ENCODE measurements around the gene RABL2A. TPM values are rescaled to one million over a fixed set of nuclear protein-coding genes. Genes with fewer than 3 reads are reported as not detected.
"Not testable (repeated sequence)": the region's sequence is repeated elsewhere in the genome, so short reads cannot be mapped to it uniquely, and the experiment has no call there.

RABL2A gene
- total RNA-seq, 1 donor from 2014 or later, result 9.2 TPM

GRCh38 chr2:113679457-113679856 is 52.4 kb downstream of the RABL2A start:
- no peak for DNase-seq (ENCODE audit: low read depth)
- H3K4me3 ChIP-seq (ENCODE audit: low read depth, low read length), result no peak overlapping the region
- no peak for TF ChIP-seq CTCF (conservative IDR thresholded peaks at IDR 0.05; ENCODE audit: low read depth, low read length)

GRCh38 chr2:113685471-113685870 is 58.4 kb downstream of the RABL2A start:
- DNase-seq (ENCODE audit: low read depth), result no peak
- H3K4me3 ChIP-seq (ENCODE audit: low read depth, low read length), result no peak overlapping the region
- no peak for TF ChIP-seq CTCF (conservative IDR thresholded peaks at IDR 0.05; ENCODE audit: low read depth, low read length)

- TF ChIP-seq CTCF (conservative IDR thresholded peaks at IDR 0.05; ENCODE audit: low read depth, low read length), result no peak
- no peak overlapping the region for H3K4me3 ChIP-seq (ENCODE audit: low read depth, low read length)
- DNase-seq (ENCODE audit: low read depth), result no peak
Observed at GRCh38 chr2:113686537-113686936, 59.5 kb downstream of the RABL2A start.

- not testable (repeated sequence) for H3K4me3 ChIP-seq (ENCODE audit: low read depth, low read length); DNase-seq (ENCODE audit: low read depth)
Observed at GRCh38 chr2:113690871-113691270, 63.8 kb downstream of the RABL2A start.

Other genes with a start within 250 kb of the RABL2A start
- gene ZNG1B, start 189.6 kb upstream of the RABL2A start, total RNA-seq, result 29.1 and 33.9 TPM in 2 replicates
- not detected in 2 replicates for gene FOXD4L1, start 128.6 kb upstream of the RABL2A start, total RNA-seq
- gene SLC35F5, start 129.4 kb downstream of the RABL2A start, total RNA-seq, result 64.7 and 76.0 TPM in 2 replicates

Data from epithelial cell of proximal tubule (primary cell).